ENCODE results near the gene AATK. TPM values are rescaled to one million over a fixed set of nuclear protein-coding genes. Genes with fewer than 3 reads are reported as not detected.
A peak's percentile ranks its signal among the peaks of the same experiment; 100 is the strongest.

AATK gene
- total and polyA plus RNA-seq, 9 of the 15 experiments (the other 6 are each of a cell fraction or from before 2014, with no cell fraction given): 0.11 to 0.55 (median 0.38) TPM; not detected in 5

GRCh38 chr17:81160747-81161453 lies 5.1 kb downstream of the AATK start (continued):
- TF ChIP-seq ARID3A (IDR thresholded peaks at IDR 0.05; ENCODE audit: borderline replicate concordance, low read depth, low read length): no peak

- WGBS (ENCODE audit: insufficient coverage, low coverage, missing lambda C conversion rate): 8% methylated on average over 8 of the region's 28 CpGs
- BruUV-seq (replicated peaks): no TSS peak
- intact Hi-C loops (cut with micrococcal nuclease): no loop called here
- FAIRE-seq (no peak), DNase-seq (ENCODE audit: extremely low read depth in 1 of 4, low spot score in 3 of 4) (no peak), ATAC-seq (no peak)
- Histone ChIP-seq H3K4me3 (no peak overlapping the region), H3K4me1 (replicated peaks in 1 of 2; ENCODE audit: control insufficient read depth in 2 of 2, insufficient read depth in 2 of 2, low read length in 2 of 2) (peaks cover 0 to 79% of the 10 kb centered on the region in 2 experiments; a peak in 2 of 5 replicates), H3K9me3 (replicated peaks; ENCODE audit: control insufficient read depth, insufficient read depth, low read depth, low read length) (no peaks in the 10 kb centered on the region), H3K36me3 (ENCODE audit: control insufficient read depth, insufficient read depth, low read length) (no peaks in the 10 kb centered on the region), H3K9me1 (ENCODE audit: control insufficient read depth, insufficient read depth, low read length) (no peaks in the 10 kb centered on the region), H3K27me3 (ENCODE audit: control insufficient read depth in 2 of 2, insufficient read depth in 2 of 2, low read length in 2 of 2) (peaks cover 39 to 91% of the 10 kb centered on the region in 2 experiments; a peak in 4 of 5 replicates), H3K9ac (ENCODE audit: insufficient read depth in 1 of 2, low read depth in 2 of 2, low read length in 2 of 2) (peak overlapping the region in 1 of 2 experiments; percentile 6; a peak in 1 of 4 replicates), H3K79me2 (ENCODE audit: control insufficient read depth, insufficient read depth, low read length) (no peaks in the 10 kb centered on the region), H2AFZ (ENCODE audit: low read depth, low read length) (no peak overlapping the region), H4K20me1 (replicated peaks; ENCODE audit: control insufficient read depth, insufficient read depth, low read length) (no peaks in the 10 kb centered on the region; the same call in 1 of the 2 replicates), H3K4me2 (ENCODE audit: insufficient read depth, low read length) (no peak overlapping the region), H3K27ac (ENCODE audit: extremely low read depth, low read depth, low read length) (no peak overlapping the region)
- in situ Hi-C loops (cut with MboI): no loop called here
- CTCF ChIA-PET (ENCODE audit: low intra/inter-chr PET ratio): no interaction called here
- POLR2A ChIA-PET: no interaction called here
- no peak for TF ChIP-seq ZNF830 (CRISPR knock-in tag; IDR thresholded peaks at IDR 0.05)
- no peak for TF ChIP-seq HDAC8 (tag; IDR thresholded peaks at IDR 0.05)
- no peak for TF ChIP-seq NFIC (IDR thresholded peaks at IDR 0.05)
- TF ChIP-seq GABPA (tag; conservative IDR thresholded peaks at IDR 0.05; ENCODE audit: low read depth): no peak
- TF ChIP-seq CLOCK (CRISPR knock-in tag; IDR thresholded peaks at IDR 0.05; ENCODE audit: borderline replicate concordance): no peak
- no peak for TF ChIP-seq FOXM1 (IDR thresholded peaks at IDR 0.05; ENCODE audit: low read depth)
- no peak for TF ChIP-seq FOXM1 (CRISPR knock-in tag; IDR thresholded peaks at IDR 0.05; ENCODE audit: low read depth)
- TF ChIP-seq SPI1 (IDR thresholded peaks at IDR 0.05; ENCODE audit: borderline replicate concordance, low read depth, low read length): no peak
- no peak for TF ChIP-seq SMARCA5 (IDR thresholded peaks at IDR 0.05)
- peak; percentile 38; the same call in 1 of the 2 replicates for TF ChIP-seq VEZF1 (CRISPR knock-in tag; IDR thresholded peaks at IDR 0.05)
- no peak for TF ChIP-seq TRIM28 (IDR thresholded peaks at IDR 0.05)
- TF ChIP-seq HNRNPK (IDR thresholded peaks at IDR 0.05; ENCODE audit: low read depth, low read length, poor library complexity, severe bottlenecking): no peak
Measured at GRCh38 chr17:81160306-81160705, 5.7 kb downstream of the AATK start.
